B cell (primary cell): ENCODE measurements around the gene TSSK1B. TPM values are rescaled to one million over a fixed set of nuclear protein-coding genes. Genes with fewer than 3 reads are reported as not detected.

Experiments used
- ATAC-seq: fragments of 200-7000 bp; cut with Tn5 transposase; one replicate; pipeline ENCODE4 v1.10.0; 2021; ENCODE audit warnings: low read depth, mild to moderate bottlenecking, moderate number of reproducible peaks, moderate library complexity
- CTCF ChIA-PET: fragments of 350-600 bp; sonication (Branson Sonifier 250); formaldehyde crosslinking; loops from one replicate; lab custom pipeline; 2021; ENCODE audit warnings: antibody characterized with exemption, inconsistent platforms; lab: Charles Lee
- POLR2A ChIA-PET: fragments of 350-600 bp; sonication (Branson Sonifier 250); formaldehyde crosslinking; loops from one replicate; lab custom pipeline; 2021; ENCODE audit warnings: antibody characterized with exemption; lab: Charles Lee
- DNase-seq: peaks from one replicate; pipeline ENCODE4 v3.0.0; 2013
- H2AFZ ChIP-seq: 2 replicates; pipeline ENCODE4 v1.6.1; 2012; ENCODE audit warnings: mild to moderate bottlenecking, low read depth, low read length; ENCODE audit not compliant: insufficient read depth, poor library complexity, severe bottlenecking
- H3K27ac ChIP-seq, 2 donors: 1 replicate in 1 of 2; 2 replicates in 1 of 2; pipeline ENCODE4 v1.5.1; 2012 to 2013; ENCODE audit warnings: low read length in 2 of 2, mild to moderate bottlenecking in 2 of 2, moderate library complexity in 1 of 2
- H3K27me3 ChIP-seq, 4 experiments: fragments of 200-600 bp in 1 of 4; sonication (generic) in 1 of 4; replicated peaks in 1 of 4; 1 replicate in 2 of 4; 2 replicates in 2 of 4; pipeline versions ENCODE4 v1.6.1 to v1.7.0; 2013 to 2016; ENCODE audit warnings: low read length in 3 of 4, mild to moderate bottlenecking in 2 of 4, mixed read lengths in 1 of 4, moderate library complexity in 1 of 4; ENCODE audit not compliant: insufficient read depth in 4 of 4, control insufficient read depth in 3 of 4; ENCODE audit errors: control extremely low read depth in 1 of 4
- H3K36me3 ChIP-seq, 2 experiments: replicated peaks in 1 of 2; 1 replicate in 1 of 2; 2 replicates in 1 of 2; pipeline versions ENCODE4 v1.6.1 to v1.7.1; 2013; ENCODE audit warnings: low read length in 1 of 2; ENCODE audit not compliant: insufficient read depth in 2 of 2, control insufficient read depth in 1 of 2; ENCODE audit errors: control extremely low read depth in 1 of 2, extremely low read depth in 1 of 2
- H3K4me1 ChIP-seq, 2 donors: fragments of 200-600 bp in 1 of 2; sonication (generic) in 1 of 2; 1 replicate in 1 of 2; 2 replicates in 1 of 2; pipeline versions ENCODE4 v1.5.1 to v1.6.1; 2013 to 2017; ENCODE audit warnings: low read length in 2 of 2; ENCODE audit not compliant: control insufficient read depth in 2 of 2, insufficient read depth in 2 of 2
- H3K4me2 ChIP-seq: replicated peaks from 2 replicates; pipeline ENCODE3; 2012; ENCODE audit warnings: mild to moderate bottlenecking, low read depth, low read length; ENCODE audit not compliant: poor library complexity, severe bottlenecking
- H3K4me3 ChIP-seq, 5 experiments: fragments of 200-600 bp in 1 of 5; sonication (generic) in 1 of 5; 1 replicate in 3 of 5; 2 replicates in 2 of 5; pipeline versions ENCODE4 v1.5.1 to v1.7.0; 2011 to 2016; ENCODE audit warnings: low read length in 4 of 5, mild to moderate bottlenecking in 4 of 5, low read depth in 2 of 5, control low read depth in 1 of 5, moderate library complexity in 1 of 5; ENCODE audit not compliant: insufficient read depth in 1 of 5; ENCODE audit errors: control extremely low read depth in 1 of 5, extremely low read depth in 1 of 5
- H3K79me2 ChIP-seq: fragments of 200-600 bp; sonication (generic); one replicate; pipeline ENCODE4 v1.6.0; 2016; ENCODE audit warnings: low read length; ENCODE audit not compliant: control insufficient read depth, insufficient read depth
- H3K9ac ChIP-seq: fragments of 200-600 bp; sonication (generic); 2 replicates; pipeline ENCODE4 v1.6.1; 2017; ENCODE audit warnings: mild to moderate bottlenecking, low read length, moderate library complexity
- H3K9me3 ChIP-seq, 3 donors: one replicate each; pipeline versions ENCODE4 v1.6.1 to v1.7.1; 2013; ENCODE audit warnings: low read length in 2 of 3; ENCODE audit not compliant: control insufficient read depth in 2 of 3, insufficient read depth in 1 of 3; ENCODE audit errors: control extremely low read depth in 1 of 3
- H4K20me1 ChIP-seq: 2 replicates; pipeline ENCODE4 v1.6.0; 2012; ENCODE audit warnings: mild to moderate bottlenecking, low read length; ENCODE audit not compliant: insufficient read depth, control insufficient read depth, poor library complexity, severe bottlenecking
- H3K27ac Mint-ChIP-seq: one replicate; pipeline ENCODE4 v1.8.0; 2021; ENCODE audit warnings: mixed read lengths
- H3K27me3 Mint-ChIP-seq: one replicate; pipeline ENCODE4 v1.8.0; 2021; ENCODE audit warnings: mixed read lengths
- H3K4me1 Mint-ChIP-seq: one replicate; pipeline ENCODE4 v1.8.0; 2021; ENCODE audit warnings: mixed read lengths
- H3K4me3 Mint-ChIP-seq: one replicate; pipeline ENCODE4 v1.8.0; 2021; ENCODE audit warnings: mixed read lengths
- H3K9me3 Mint-ChIP-seq: one replicate; pipeline ENCODE4 v1.8.0; 2022; ENCODE audit warnings: mixed read lengths; ENCODE audit not compliant: insufficient read depth
- EZH2 ChIP-seq: IDR thresholded peaks from 2 replicates; pipeline ENCODE4 v1.6.1; 2012; ENCODE audit warnings: borderline replicate concordance, low read depth, mild to moderate bottlenecking, moderate library complexity, low read length; ENCODE audit not compliant: insufficient read depth, poor library complexity, severe bottlenecking
- WGBS: methylation state at CpG from one replicate; pipeline ENCODE4 v1.1.5; 2013; ENCODE audit warnings: missing lambda C conversion rate; ENCODE audit not compliant: insufficient coverage; 5-methylcytosine and 5-hydroxymethylcytosine counted together
- intact Hi-C: fragments of 100-400 bp; cut with micrococcal nuclease; formaldehyde crosslinking; loops from one replicate; pipeline ENCODE4 v1.10.0; 2022
- polyA plus RNA-seq: library from polyadenylated mRNA; depleted of rRNA; stranded (reverse); fragments of >200 nt; gene quantifications from 2 replicates; pipeline ENCODE4 v1.2.3, GENCODE V29; 2012
- total RNA-seq, 2 donors: library from RNA; stranded (reverse); fragments of 120-200 nt in 1 of 2; gene quantifications; 1 replicate in 1 of 2; 2 replicates in 1 of 2; pipeline versions ENCODE4 v1.2.3 to v1.2.4, GENCODE V29; 2013 to 2022
- TF ChIP-seq, protein P1 (sequence below): fragments of 200-600 bp; IDR thresholded peaks from one replicate; pipeline ENCODE4 v1.8.0; 2022; ENCODE audit warnings: antibody characterized with exemption, mild to moderate bottlenecking

The TSSK1B gene
- total and polyA plus RNA-seq, 2 donors (not counting 1 experiment from before 2014, with no cell fraction given), result not detected

DNA sequence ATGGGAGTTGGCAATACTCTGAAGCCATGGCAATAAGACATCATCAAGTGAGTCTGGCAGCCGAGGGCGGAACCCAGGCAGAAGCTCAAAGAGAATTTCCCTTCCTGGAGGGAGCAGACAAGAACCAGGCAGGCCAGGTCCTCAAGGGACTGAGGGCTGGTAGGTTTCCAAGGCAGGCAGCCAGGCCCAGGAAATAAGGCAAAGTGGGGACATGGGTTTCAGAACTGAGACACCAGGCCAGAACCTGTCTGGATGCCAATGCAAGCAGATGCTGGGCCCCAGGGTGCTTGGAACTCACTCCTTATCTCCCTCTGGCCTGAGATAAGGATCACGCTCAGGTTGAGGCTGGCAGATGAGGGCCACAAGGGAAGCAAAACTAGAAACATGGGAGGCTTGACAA is 8.9 kb downstream of the TSSK1B start:
- H3K9me3 Mint-ChIP-seq, result no peaks in the 10 kb centered on the region
- Histone ChIP-seq H3K27me3 (peaks cover 0 to 4% (median 0%) of the 10 kb centered on the region in 4 experiments), H3K9me3 (no peaks in the 10 kb centered on the region), H3K9ac (no peak overlapping the region), H3K4me1 (no peaks in the 10 kb centered on the region), H4K20me1 (no peaks in the 10 kb centered on the region), H3K79me2 (no peaks in the 10 kb centered on the region), H3K36me3 (no peaks in the 10 kb centered on the region), H3K27ac (no peak overlapping the region), H3K4me3 (no peak overlapping the region), H3K4me2 (no peak overlapping the region), H2AFZ (no peak overlapping the region)
- CTCF ChIA-PET, result no interaction called here
- H3K4me3 Mint-ChIP-seq, result no peak overlapping the region
- no peaks in the 10 kb centered on the region for H3K4me1 Mint-ChIP-seq
- peaks cover 15% of the 10 kb centered on the region for H3K27me3 Mint-ChIP-seq
- WGBS, result 86% methylated on average over 3 of the region's 3 CpGs
- TF ChIP-seq, protein P1, sequence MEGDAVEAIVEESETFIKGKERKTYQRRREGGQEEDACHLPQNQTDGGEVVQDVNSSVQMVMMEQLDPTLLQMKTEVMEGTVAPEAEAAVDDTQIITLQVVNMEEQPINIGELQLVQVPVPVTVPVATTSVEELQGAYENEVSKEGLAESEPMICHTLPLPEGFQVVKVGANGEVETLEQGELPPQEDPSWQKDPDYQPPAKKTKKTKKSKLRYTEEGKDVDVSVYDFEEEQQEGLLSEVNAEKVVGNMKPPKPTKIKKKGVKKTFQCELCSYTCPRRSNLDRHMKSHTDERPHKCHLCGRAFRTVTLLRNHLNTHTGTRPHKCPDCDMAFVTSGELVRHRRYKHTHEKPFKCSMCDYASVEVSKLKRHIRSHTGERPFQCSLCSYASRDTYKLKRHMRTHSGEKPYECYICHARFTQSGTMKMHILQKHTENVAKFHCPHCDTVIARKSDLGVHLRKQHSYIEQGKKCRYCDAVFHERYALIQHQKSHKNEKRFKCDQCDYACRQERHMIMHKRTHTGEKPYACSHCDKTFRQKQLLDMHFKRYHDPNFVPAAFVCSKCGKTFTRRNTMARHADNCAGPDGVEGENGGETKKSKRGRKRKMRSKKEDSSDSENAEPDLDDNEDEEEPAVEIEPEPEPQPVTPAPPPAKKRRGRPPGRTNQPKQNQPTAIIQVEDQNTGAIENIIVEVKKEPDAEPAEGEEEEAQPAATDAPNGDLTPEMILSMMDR, result no peak
- no peak for TF ChIP-seq EZH2
- POLR2A ChIA-PET, result no interaction called here
- no peak for DNase-seq
- no peak overlapping the region for H3K27ac Mint-ChIP-seq
- intact Hi-C loops, result no loop called here
- no peak for ATAC-seq

DNA sequence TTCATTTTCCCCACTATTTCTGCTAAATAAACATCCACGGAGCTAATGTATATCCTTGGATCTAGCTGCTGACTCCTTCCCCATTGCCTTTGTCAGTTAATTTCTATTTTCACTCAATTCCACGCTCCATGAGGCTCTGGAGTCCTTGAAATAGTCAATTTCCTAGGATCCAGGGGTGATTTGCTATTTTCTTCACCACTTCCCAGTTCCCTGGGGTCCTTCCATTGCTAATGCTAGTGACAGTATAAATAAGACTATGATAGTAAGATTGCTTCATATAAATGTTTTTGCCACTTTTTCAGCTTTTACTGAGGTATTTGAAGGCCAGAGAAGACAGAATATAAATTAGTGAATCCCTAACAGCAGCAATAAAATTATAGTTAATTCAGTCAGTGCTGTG is 13.1 kb downstream of the TSSK1B start:
- no peak overlapping the region for H2AFZ ChIP-seq
- peaks cover 0 to 4% (median 1%) of the 10 kb centered on the region in 4 experiments for H3K27me3 ChIP-seq
- no peaks in the 10 kb centered on the region for H3K4me1 Mint-ChIP-seq
- no peaks in the 10 kb centered on the region for H3K4me1 ChIP-seq
- H3K4me2 ChIP-seq, result no peak overlapping the region
- no peak overlapping the region for H3K9ac ChIP-seq
- H3K9me3 ChIP-seq, result no peaks in the 10 kb centered on the region
- no peak overlapping the region for H3K27ac ChIP-seq
- no peak for TF ChIP-seq EZH2
- TF ChIP-seq, protein P1, result no peak
- peaks cover 15% of the 10 kb centered on the region for H3K27me3 Mint-ChIP-seq
- H4K20me1 ChIP-seq, result no peaks in the 10 kb centered on the region
- H3K4me3 Mint-ChIP-seq, result no peak overlapping the region
- DNase-seq (no peak), ATAC-seq (no peak)
- no peak overlapping the region for H3K27ac Mint-ChIP-seq
- intact Hi-C loops, result no loop called here
- no peaks in the 10 kb centered on the region for H3K9me3 Mint-ChIP-seq
- CTCF ChIA-PET, result interaction anchor here (0.7 kb wide), 1 partner anchor 426 kb away, joined by 5 read pairs; no protein-coding TSS in a partner anchor
- WGBS, result 100% methylated on average over 1 of the region's 2 CpGs
- no peaks in the 10 kb centered on the region for H3K79me2 ChIP-seq
- POLR2A ChIA-PET, result no interaction called here
- H3K36me3 ChIP-seq, result no peaks in the 10 kb centered on the region
- no peak overlapping the region for H3K4me3 ChIP-seq
